CD4-positive, alpha-beta T cell treated with Interleukin-17A for 4 hours (primary cell): Measurements from ENCODE around the gene MYO1F.
A peak's percentile ranks its signal among the peaks of the same experiment; 100 is the strongest.
"Not testable (repeated sequence)": the region's sequence is repeated elsewhere in the genome, so short reads cannot be mapped to it uniquely, and the experiment has no call there.

Experiments used
- DNase-seq: peaks from one replicate; pipeline ENCODE4 v3.0.0-alpha.2; 2020; ENCODE audit warnings: mixed read lengths

The MYO1F gene

GRCh38 chr19:8514505-8515009, 62.7 kb downstream of the MYO1F start:
- DNase-seq: not testable (repeated sequence)

- DNase-seq: peak; percentile 99
Observed at GRCh38 chr19:8513687-8514504, 63.3 kb downstream of the MYO1F start, which contains the start of gene ZNF414. ZNF414 (minus strand) TSS chr19:8514167; CDS start chr19:8514046, 121 bp downstream.

- DNase-seq: no peak
Observed at GRCh38 chr19:8513036-8513686, 64.1 kb downstream of the MYO1F start.

- DNase-seq: no peak
Observed at GRCh38 chr19:8512115-8512967, 64.9 kb downstream of the MYO1F start.

GRCh38 chr19:8511573-8512101, 65.6 kb downstream of the MYO1F start:
- no peak for DNase-seq

GRCh38 chr19:8510589-8511115, 66.6 kb downstream of the MYO1F start:
- DNase-seq: no peak

- no peak for DNase-seq
Observed at GRCh38 chr19:8506402-8506957, 70.8 kb downstream of the MYO1F start.

GRCh38 chr19:8505680-8506401, 71.4 kb downstream of the MYO1F start:
- DNase-seq: peak; percentile 87

- no peak for DNase-seq
Observed at GRCh38 chr19:8504919-8505318, 72.3 kb downstream of the MYO1F start.

GRCh38 chr19:8504171-8504570, 73.1 kb downstream of the MYO1F start:
- no peak for DNase-seq

GRCh38 chr19:8503510-8503909, 73.7 kb downstream of the MYO1F start:
- no peak for DNase-seq

- no peak for DNase-seq
Observed at GRCh38 chr19:8501981-8502380, 75.3 kb downstream of the MYO1F start.

- no peak for DNase-seq
Observed at GRCh38 chr19:8501516-8501915, 75.7 kb downstream of the MYO1F start.

GRCh38 chr19:8500158-8500557, 77.1 kb downstream of the MYO1F start:
- DNase-seq: no peak

- DNase-seq: no peak
Observed at GRCh38 chr19:8499048-8499833, 78.0 kb downstream of the MYO1F start.

- DNase-seq: no peak
Observed at GRCh38 chr19:8498295-8498694, 78.9 kb downstream of the MYO1F start.

GRCh38 chr19:8494158-8494557, 83.1 kb downstream of the MYO1F start:
- DNase-seq: peak; percentile 43

- DNase-seq: no peak
Observed at GRCh38 chr19:8491574-8491973, 85.7 kb downstream of the MYO1F start.

GRCh38 chr19:8490873-8491272, 86.4 kb downstream of the MYO1F start:
- DNase-seq: no peak

GRCh38 chr19:8490395-8490760, 86.9 kb downstream of the MYO1F start:
- no peak for DNase-seq
